H9 (cell line): Measurements from ENCODE around the gene MLKL. TPM values are rescaled to one million over a fixed set of nuclear protein-coding genes. Genes with fewer than 3 reads are reported as not detected.

Experiments used
- DNase-seq: peaks from one replicate; pipeline ENCODE4 v3.0.0-alpha.2; 2017
- H2AFZ ChIP-seq: one replicate; pipeline ENCODE4 v1.6.1; 2013; ENCODE audit warnings: mild to moderate bottlenecking, low read length, control low read depth, moderate library complexity
- H2AK5ac ChIP-seq: 2 replicates; pipeline ENCODE4 v1.6.1; 2013; ENCODE audit warnings: low read length, control low read depth, mixed read lengths; ENCODE audit not compliant: insufficient read length
- H2BK120ac ChIP-seq: one replicate; pipeline ENCODE4 v1.6.1; 2013; ENCODE audit warnings: low read depth, mild to moderate bottlenecking, low read length, control low read depth, inconsistent platforms; ENCODE audit not compliant: poor library complexity, severe bottlenecking
- H2BK12ac ChIP-seq: 2 replicates; pipeline ENCODE4 v1.6.1; 2013; ENCODE audit warnings: low read length, control low read depth, mixed read lengths, low read depth; ENCODE audit not compliant: insufficient read length
- H2BK15ac ChIP-seq: 2 replicates; pipeline ENCODE4 v1.6.1; 2013; ENCODE audit warnings: low read depth, low read length, control low read depth
- H2BK20ac ChIP-seq: one replicate; pipeline ENCODE4 v1.6.1; 2013; ENCODE audit warnings: low read depth, mild to moderate bottlenecking, low read length, control low read depth, inconsistent platforms; ENCODE audit not compliant: poor library complexity, severe bottlenecking
- H2BK5ac ChIP-seq: 2 replicates; pipeline ENCODE4 v1.6.1; 2013; ENCODE audit warnings: low read length, control low read depth, mixed read lengths; ENCODE audit not compliant: insufficient read length
- H3K14ac ChIP-seq: 2 replicates; pipeline ENCODE4 v1.6.1; 2013; ENCODE audit warnings: low read length, control low read depth; ENCODE audit not compliant: insufficient read depth
- H3K18ac ChIP-seq: 2 replicates; pipeline ENCODE4 v1.6.1; 2013; ENCODE audit warnings: low read depth, mild to moderate bottlenecking, mixed read lengths, low read length, control low read depth; ENCODE audit not compliant: insufficient read length
- H3K23ac ChIP-seq: 2 replicates; pipeline ENCODE4 v1.6.1; 2013; ENCODE audit warnings: low read length, control low read depth, mixed read lengths, low read depth; ENCODE audit not compliant: insufficient read length
- H3K23me2 ChIP-seq: 2 replicates; pipeline ENCODE4 v1.6.1; 2013; ENCODE audit warnings: low read depth, mild to moderate bottlenecking, mixed read lengths, low read length, control low read depth; ENCODE audit not compliant: insufficient read length, poor library complexity, severe bottlenecking
- H3K27ac ChIP-seq: 2 replicates; pipeline ENCODE4 v1.5.1; 2013; ENCODE audit warnings: low read length, control low read depth, mixed read lengths, low read depth; ENCODE audit not compliant: insufficient read length
- H3K27me3 ChIP-seq: 2 replicates; pipeline ENCODE4 v1.6.1; 2013; ENCODE audit warnings: low read length, control low read depth, inconsistent platforms; ENCODE audit not compliant: insufficient read depth
- H3K4ac ChIP-seq: 2 replicates; pipeline ENCODE4 v1.6.1; 2013; ENCODE audit warnings: low read depth, mild to moderate bottlenecking, control low read depth, inconsistent platforms, low read length, moderate library complexity
- H3K4me1 ChIP-seq: 2 replicates; pipeline ENCODE4 v1.6.1; 2013; ENCODE audit warnings: low read length, control low read depth, inconsistent platforms; ENCODE audit not compliant: insufficient read depth
- H3K4me2 ChIP-seq: 2 replicates; pipeline ENCODE4 v1.6.1; 2013; ENCODE audit warnings: low read length, control low read depth, mixed read lengths; ENCODE audit not compliant: insufficient read length, insufficient read depth
- H3K56ac ChIP-seq: 2 replicates; pipeline ENCODE4 v1.6.1; 2013; ENCODE audit warnings: low read depth, mild to moderate bottlenecking, mixed read lengths, low read length, control low read depth; ENCODE audit not compliant: insufficient read length
- H3K79me1 ChIP-seq: 2 replicates; pipeline ENCODE4 v1.6.1; 2013; ENCODE audit warnings: low read depth, mild to moderate bottlenecking, moderate library complexity, low read length, control low read depth, inconsistent platforms; ENCODE audit not compliant: insufficient read depth, poor library complexity, severe bottlenecking
- H3K79me2 ChIP-seq: 2 replicates; pipeline ENCODE4 v1.6.1; 2013; ENCODE audit warnings: low read length, control low read depth, inconsistent platforms; ENCODE audit not compliant: insufficient read depth
- H3K9ac ChIP-seq: 2 replicates; pipeline ENCODE4 v1.6.1; 2013; ENCODE audit warnings: low read length, control low read depth, mixed read lengths; ENCODE audit not compliant: insufficient read length; ENCODE audit errors: extremely low read depth
- H3K9me3 ChIP-seq: one replicate; pipeline ENCODE4 v1.6.1; 2013; ENCODE audit warnings: low read depth, low read length, inconsistent platforms; ENCODE audit not compliant: control insufficient read depth
- H3T11ph ChIP-seq: one replicate; pipeline ENCODE4 v1.6.1; 2013; ENCODE audit warnings: mild to moderate bottlenecking, low read length, control low read depth, inconsistent platforms
- H4K20me1 ChIP-seq: one replicate; pipeline ENCODE4 v1.6.1; 2013; ENCODE audit not compliant: control insufficient read depth, insufficient read length, insufficient read depth
- H4K5ac ChIP-seq: 2 replicates; pipeline ENCODE4 v1.6.1; 2013; ENCODE audit warnings: low read depth, mild to moderate bottlenecking, mixed read lengths, low read length, control low read depth; ENCODE audit not compliant: insufficient read length
- H4K8ac ChIP-seq: replicated peaks from 2 replicates; pipeline ENCODE4 v1.6.1; 2013; ENCODE audit warnings: low read length, control low read depth, mixed read lengths, low read depth; ENCODE audit not compliant: insufficient read length
- H4K91ac ChIP-seq: 2 replicates; pipeline ENCODE4 v1.6.1; 2013; ENCODE audit warnings: low read depth, mild to moderate bottlenecking, moderate library complexity, mixed read lengths, low read length, control low read depth; ENCODE audit not compliant: insufficient read length
- H3K27ac Mint-ChIP-seq, 3 experiments: 2 replicates in 2 of 3; 3 replicates in 1 of 3; pipeline ENCODE4 v1.8.0; 2020 to 2021; ENCODE audit warnings: mixed read lengths in 3 of 3, mild to moderate bottlenecking in 1 of 3, moderate library complexity in 1 of 3
- H3K27me3 Mint-ChIP-seq: 2 replicates; pipeline ENCODE4 v1.8.0; 2021; ENCODE audit warnings: low read depth, mild to moderate bottlenecking, moderate library complexity, mixed read lengths
- H3K36me3 Mint-ChIP-seq, 3 experiments: 2 replicates in 2 of 3; 3 replicates in 1 of 3; pipeline ENCODE4 v1.8.0; 2020 to 2021; ENCODE audit warnings: low read depth in 3 of 3, mixed read lengths in 3 of 3; ENCODE audit not compliant: insufficient read depth in 1 of 3
- H3K4me1 Mint-ChIP-seq, 2 experiments: 2 replicates each; pipeline ENCODE4 v1.8.0; 2020; ENCODE audit warnings: mixed read lengths in 2 of 2
- H3K4me3 Mint-ChIP-seq, 2 experiments: 2 replicates in 1 of 2; 3 replicates in 1 of 2; pipeline ENCODE4 v1.8.0; 2020 to 2021; ENCODE audit warnings: mild to moderate bottlenecking in 2 of 2, mixed read lengths in 2 of 2, moderate library complexity in 1 of 2
- H3K9me3 Mint-ChIP-seq, 2 experiments: 2 replicates in 1 of 2; 3 replicates in 1 of 2; pipeline ENCODE4 v1.8.0; 2020; ENCODE audit warnings: mild to moderate bottlenecking in 2 of 2, mixed read lengths in 2 of 2, moderate library complexity in 1 of 2
- WGBS: extraction: QIAGEN DNeasy Blood & Tissue Kit; methylation state at CpG from one replicate; pipeline ENCODE4 v1.1.7; 2013; ENCODE audit warnings: missing lambda C conversion rate, low lambda C conversion rate, mixed read lengths; ENCODE audit not compliant: insufficient read length; ENCODE audit errors: extremely low coverage; 5-methylcytosine and 5-hydroxymethylcytosine counted together
- total RNA-seq: library from RNA; stranded (reverse); gene quantifications from 2 replicates; pipeline ENCODE4 v1.2.1, GENCODE V29; 2021
- TF ChIP-seq, protein P1 (sequence below): fragments of 200-600 bp; sonication (generic); conservative IDR thresholded peaks from 3 replicates; pipeline ENCODE4 v1.8.0; 2021; ENCODE audit warnings: antibody characterized with exemption, mild to moderate bottlenecking

MLKL gene
- total RNA-seq, 1 experiment from 2014 or later: 0.37 TPM

DNA sequence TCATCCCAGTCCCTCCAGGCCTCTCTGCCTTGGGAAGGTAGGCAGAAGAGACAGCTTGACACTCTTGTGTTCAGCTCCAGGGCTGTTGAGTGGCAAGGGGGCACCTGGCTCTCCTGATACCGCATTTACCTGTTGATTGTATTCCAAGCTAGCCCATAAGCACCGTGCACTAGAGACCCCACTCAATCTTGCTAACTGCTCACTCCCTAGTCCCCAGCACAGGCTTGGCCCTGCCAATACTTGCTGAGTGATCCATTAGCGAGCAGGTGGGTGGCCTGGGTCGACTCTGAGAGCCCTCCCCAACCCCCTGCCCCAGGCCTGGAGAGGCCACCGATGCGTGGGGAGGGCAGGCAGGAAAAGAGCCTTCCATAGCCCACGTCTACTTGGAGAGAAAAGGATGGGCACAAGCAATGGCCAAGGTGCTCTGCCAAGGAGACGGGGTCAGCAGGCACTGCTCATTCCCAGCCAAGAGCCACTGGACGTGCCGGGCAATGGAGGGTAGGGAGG is 44.5 kb upstream of the MLKL start:
- Histone ChIP-seq H4K5ac (no peak overlapping the region), H3K27ac (no peak overlapping the region), H3K23ac (no peak overlapping the region), H3K14ac (no peak overlapping the region; the same call in 1 of the 2 replicates), H3K27me3 (no peaks in the 10 kb centered on the region), H4K20me1 (no peaks in the 10 kb centered on the region), H3K9ac (no peak overlapping the region), H2AFZ (no peak overlapping the region), H3K79me2 (no peaks in the 10 kb centered on the region), H3K18ac (no peak overlapping the region), H4K8ac (no peak overlapping the region), H3K56ac (no peak overlapping the region), H3K4me2 (no peak overlapping the region), H2BK15ac (no peak overlapping the region), H3K9me3 (no peaks in the 10 kb centered on the region), H3T11ph (no peak overlapping the region), H3K79me1 (no peaks in the 10 kb centered on the region), H2AK5ac (no peak overlapping the region), H3K23me2 (peaks cover 4% of the 10 kb centered on the region), H2BK20ac (no peak overlapping the region), H3K4ac (no peak overlapping the region), H2BK5ac (no peak overlapping the region), H2BK120ac (no peak overlapping the region), H3K4me1 (peaks cover 2% of the 10 kb centered on the region; the same call in 1 of the 2 replicates), H2BK12ac (no peak overlapping the region), H4K91ac (no peak overlapping the region)
- Mint-ChIP-seq H3K36me3 (no peaks in the 10 kb centered on the region), H3K4me3 (no peak overlapping the region), H3K27me3 (no peaks in the 10 kb centered on the region; the same call in 1 of the 2 replicates), H3K27ac (no peak overlapping the region; a peak in 1 of 7 replicates), H3K9me3 (peaks cover 0 to 1% of the 10 kb centered on the region in 2 experiments; a peak in 1 of 5 replicates), H3K4me1 (peaks cover 29 to 34% of the 10 kb centered on the region in 2 experiments)
- TF ChIP-seq, protein P1, sequence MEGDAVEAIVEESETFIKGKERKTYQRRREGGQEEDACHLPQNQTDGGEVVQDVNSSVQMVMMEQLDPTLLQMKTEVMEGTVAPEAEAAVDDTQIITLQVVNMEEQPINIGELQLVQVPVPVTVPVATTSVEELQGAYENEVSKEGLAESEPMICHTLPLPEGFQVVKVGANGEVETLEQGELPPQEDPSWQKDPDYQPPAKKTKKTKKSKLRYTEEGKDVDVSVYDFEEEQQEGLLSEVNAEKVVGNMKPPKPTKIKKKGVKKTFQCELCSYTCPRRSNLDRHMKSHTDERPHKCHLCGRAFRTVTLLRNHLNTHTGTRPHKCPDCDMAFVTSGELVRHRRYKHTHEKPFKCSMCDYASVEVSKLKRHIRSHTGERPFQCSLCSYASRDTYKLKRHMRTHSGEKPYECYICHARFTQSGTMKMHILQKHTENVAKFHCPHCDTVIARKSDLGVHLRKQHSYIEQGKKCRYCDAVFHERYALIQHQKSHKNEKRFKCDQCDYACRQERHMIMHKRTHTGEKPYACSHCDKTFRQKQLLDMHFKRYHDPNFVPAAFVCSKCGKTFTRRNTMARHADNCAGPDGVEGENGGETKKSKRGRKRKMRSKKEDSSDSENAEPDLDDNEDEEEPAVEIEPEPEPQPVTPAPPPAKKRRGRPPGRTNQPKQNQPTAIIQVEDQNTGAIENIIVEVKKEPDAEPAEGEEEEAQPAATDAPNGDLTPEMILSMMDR: no peak
- no CpG with 5 or more reads among the region's 10 CpGs for WGBS
- DNase-seq: no peak
